Common myeloid progenitor, CD34-positive (primary cell): ENCODE results near the gene SWAP70.

Experiments
- CTCF ChIA-PET: fragments of 350-600 bp; sonication (Branson Sonifier 250); formaldehyde crosslinking; loops from one replicate; lab custom pipeline; 2021; ENCODE audit warnings: antibody characterized with exemption; lab: Charles Lee
- POLR2A ChIA-PET: fragments of 350-600 bp; sonication (Branson Sonifier 250); formaldehyde crosslinking; loops from one replicate; lab custom pipeline; 2021; ENCODE audit warnings: antibody characterized with exemption; lab: Charles Lee
- DNase-seq, 3 donors: peaks; one replicate each; pipeline versions ENCODE4 v3.0.0 to v3.0.0-alpha.2; 2013
- H3K27ac ChIP-seq, 2 experiments: 1 replicate in 1 of 2; 2 replicates in 1 of 2; pipeline ENCODE4 v1.7.0; 2013; ENCODE audit warnings: inconsistent platforms in 2 of 2, low read length in 2 of 2, mild to moderate bottlenecking in 2 of 2, low read depth in 1 of 2, moderate library complexity in 1 of 2; ENCODE audit not compliant: severe bottlenecking in 2 of 2, insufficient read depth in 1 of 2, poor library complexity in 1 of 2
- H3K27me3 ChIP-seq, 5 experiments: replicated peaks in 2 of 5; 1 replicate in 3 of 5; 2 replicates in 2 of 5; pipeline versions ENCODE4 v1.6.1 to v1.7.0; 2013; ENCODE audit warnings: low read length in 4 of 5, mild to moderate bottlenecking in 2 of 5, moderate library complexity in 2 of 5, inconsistent platforms in 1 of 5; ENCODE audit not compliant: insufficient read depth in 5 of 5, control insufficient read depth in 4 of 5
- H3K36me3 ChIP-seq, 4 experiments: 1 replicate in 2 of 4; 2 replicates in 2 of 4; pipeline versions ENCODE4 v1.6.1 to v1.7.0; 2013; ENCODE audit warnings: low read length in 3 of 4, control low read depth in 1 of 4, mild to moderate bottlenecking in 1 of 4; ENCODE audit not compliant: control insufficient read depth in 4 of 4, insufficient read depth in 4 of 4
- H3K4me1 ChIP-seq, 4 experiments: 1 replicate in 3 of 4; 2 replicates in 1 of 4; pipeline versions ENCODE4 v1.6.1 to v1.7.1; 2013; ENCODE audit warnings: low read length in 3 of 4, mild to moderate bottlenecking in 3 of 4, control low read depth in 1 of 4, inconsistent platforms in 1 of 4, moderate library complexity in 1 of 4; ENCODE audit not compliant: control insufficient read depth in 4 of 4, insufficient read depth in 4 of 4; ENCODE audit errors: control extremely low read depth in 1 of 4
- H3K4me3 ChIP-seq, 7 experiments: 1 replicate in 4 of 7; 2 replicates in 3 of 7; pipeline versions ENCODE4 v1.5.1 to v1.7.0; 2013; ENCODE audit warnings: mild to moderate bottlenecking in 7 of 7, low read length in 6 of 7, moderate library complexity in 6 of 7, inconsistent platforms in 2 of 7, low read depth in 2 of 7, control low read depth in 1 of 7; ENCODE audit not compliant: insufficient read depth in 4 of 7, control insufficient read depth in 1 of 7; ENCODE audit errors: extremely low read depth in 1 of 7
- H3K9me3 ChIP-seq, 5 experiments: 1 replicate in 4 of 5; 2 replicates in 1 of 5; pipeline versions ENCODE4 v1.6.1 to v1.7.1; 2013; ENCODE audit warnings: low read length in 4 of 5, mild to moderate bottlenecking in 2 of 5, inconsistent platforms in 1 of 5, low read depth in 1 of 5, moderate library complexity in 1 of 5; ENCODE audit not compliant: control insufficient read depth in 4 of 5, insufficient read depth in 2 of 5; ENCODE audit errors: control extremely low read depth in 1 of 5
- WGBS: methylation state at CpG from one replicate; pipeline ENCODE4 v1.1.5; 2013; ENCODE audit not compliant: insufficient coverage; 5-methylcytosine and 5-hydroxymethylcytosine counted together

Gene SWAP70

GRCh38 chr11:9755561-9756185, 91.8 kb downstream of the SWAP70 start:
- Histone ChIP-seq H3K4me1 (peaks cover 12 to 73% (median 48%) of the 10 kb centered on the region in 4 experiments), H3K27me3 (no peaks in the 10 kb centered on the region), H3K27ac (no peak overlapping the region), H3K4me3 (peak overlapping the region in 2 of 7 experiments; percentile 18 to 21), H3K9me3 (no peaks in the 10 kb centered on the region), H3K36me3 (peaks cover 0 to 15% (median 5%) of the 10 kb centered on the region in 4 experiments)
- WGBS: 13% methylated on average over 7 of the region's 7 CpGs
- DNase-seq: peak in 2 of 3 donors; percentile 45 to 58
- CTCF ChIA-PET: interaction anchor here (0.5 to 1.2 kb wide), 4 partner anchors 64 to 571 kb away, joined by 3 read pairs; no protein-coding TSS in a partner anchor
- POLR2A ChIA-PET: no interaction called here

- DNase-seq: no peak
- Histone ChIP-seq H3K27me3 (no peaks in the 10 kb centered on the region), H3K9me3 (no peaks in the 10 kb centered on the region), H3K27ac (no peak overlapping the region), H3K36me3 (peaks cover 0 to 9% (median 3%) of the 10 kb centered on the region in 4 experiments), H3K4me1 (peaks cover 12 to 73% (median 48%) of the 10 kb centered on the region in 4 experiments), H3K4me3 (no peak overlapping the region)
- WGBS: 94% methylated on average over 4 of the region's 5 CpGs
- ChIA-PET POLR2A (no interaction called here), CTCF (interaction anchor here (0.6 to 1.4 kb wide), 4 partner anchors 64 to 815 kb away, joined by 3 to 5 read pairs (median 3); no protein-coding TSS in a partner anchor)
Observed at GRCh38 chr11:9756461-9756860, 92.6 kb downstream of the SWAP70 start.

GRCh38 chr11:9756878-9757277, 93.0 kb downstream of the SWAP70 start:
- Histone ChIP-seq H3K27me3 (no peaks in the 10 kb centered on the region), H3K27ac (no peak overlapping the region), H3K9me3 (no peaks in the 10 kb centered on the region), H3K4me1 (peaks cover 12 to 73% (median 48%) of the 10 kb centered on the region in 4 experiments), H3K36me3 (peaks cover 0 to 7% (median 2%) of the 10 kb centered on the region in 4 experiments), H3K4me3 (no peak overlapping the region)
- 98% methylated on average over 6 of the region's 6 CpGs for WGBS
- ChIA-PET POLR2A (no interaction called here), CTCF (interaction anchor here (0.6 to 1.4 kb wide), 4 partner anchors 65 to 815 kb away, joined by 3 to 5 read pairs (median 3); no protein-coding TSS in a partner anchor)
- DNase-seq: no peak

GRCh38 chr11:9757809-9758636, 94.1 kb downstream of the SWAP70 start:
- peak; percentile 87 to 95 (median 95) for DNase-seq
- peaks cover 12 to 64% (median 48%) of the 10 kb centered on the region in 4 experiments for H3K4me1 ChIP-seq
- H3K36me3 ChIP-seq: peaks cover 0 to 3% (median 0%) of the 10 kb centered on the region in 4 experiments
- 2% methylated on average over 59 of the region's 64 CpGs for WGBS
- H3K9me3 ChIP-seq: no peaks in the 10 kb centered on the region
- peak overlapping the region; percentile 59 to 61 for H3K27ac ChIP-seq
- ChIA-PET CTCF (interaction anchor here (0.5 to 3.5 kb wide), 16 partner anchors 8 to 608 kb away, joined by 3 to 16 read pairs (median 4); no protein-coding TSS in a partner anchor), POLR2A (no interaction called here)
- peak overlapping the region; percentile 55 to 86 (median 75) for H3K4me3 ChIP-seq
- H3K27me3 ChIP-seq: no peaks in the 10 kb centered on the region

- CTCF ChIA-PET: interaction anchor here (0.5 to 3.5 kb wide), 18 partner anchors 9 to 608 kb away, joined by 3 to 16 read pairs (median 4); partner anchors contain the start of gene ADM
- Histone ChIP-seq H3K27me3 (no peaks in the 10 kb centered on the region), H3K27ac (peak overlapping the region; percentile 59 to 61), H3K4me3 (peak overlapping the region; percentile 55 to 86 (median 75)), H3K4me1 (peaks cover 12 to 56% (median 48%) of the 10 kb centered on the region in 4 experiments), H3K36me3 (peaks cover 0 to 3% (median 0%) of the 10 kb centered on the region in 4 experiments), H3K9me3 (no peaks in the 10 kb centered on the region)
- POLR2A ChIA-PET: interaction anchor here (0.5 to 0.7 kb wide), 3 partner anchors 34 to 920 kb away, joined by 3 to 4 read pairs (median 4); no protein-coding TSS in a partner anchor
- 16% methylated on average over 51 of the region's 58 CpGs for WGBS
- DNase-seq: peak; percentile 29 to 56 (median 43)
Observed at GRCh38 chr11:9758637-9759518, 95.0 kb downstream of the SWAP70 start.

GRCh38 chr11:9759519-9760192, 95.8 kb downstream of the SWAP70 start:
- 50% methylated on average over 9 of the region's 10 CpGs for WGBS
- POLR2A ChIA-PET: interaction anchor here (0.5 to 0.7 kb wide), 2 partner anchors 35 to 450 kb away, joined by 4 read pairs; no protein-coding TSS in a partner anchor
- no peak overlapping the region for H3K27ac ChIP-seq
- DNase-seq: peak; percentile 89 to 99 (median 97)
- CTCF ChIA-PET: interaction anchor here (0.9 to 3.5 kb wide), 11 partner anchors 10 to 607 kb away, joined by 3 to 16 read pairs (median 5); partner anchors contain the start of gene ADM
- no peaks in the 10 kb centered on the region for H3K27me3 ChIP-seq
- peak overlapping the region in 2 of 7 experiments; percentile 0 to 81 for H3K4me3 ChIP-seq
- H3K4me1 ChIP-seq: peaks cover 12 to 52% (median 48%) of the 10 kb centered on the region in 4 experiments
- H3K36me3 ChIP-seq: no peaks in the 10 kb centered on the region
- no peaks in the 10 kb centered on the region for H3K9me3 ChIP-seq
